Calu3 (cell line): ENCODE measurements around the gene SRL. TPM values are rescaled to one million over a fixed set of nuclear protein-coding genes. Genes with fewer than 3 reads are reported as not detected.

Experiments used
- BruUV-seq: library from RNA; stranded (reverse); fragments of 400-500 nt; replicated peaks from 2 replicates; lab custom pipeline; 2021; lab: Mats Ljungman, UMichigan
- CTCF ChIA-PET: fragments of 300-600 bp; sonication (Branson Sonifier 250); formaldehyde crosslinking; loops from one replicate; lab custom pipeline; 2022; ENCODE audit warnings: antibody characterized with exemption; lab: Charles Lee
- DNase-seq: peaks from one replicate; pipeline ENCODE4 v3.0.0; 2022
- H3K27ac Mint-ChIP-seq: one replicate; pipeline ENCODE4 v1.8.0; 2022; ENCODE audit warnings: mixed read lengths; ENCODE audit not compliant: unreplicated experiment
- H3K27me3 Mint-ChIP-seq: one replicate; pipeline ENCODE4 v1.8.0; 2022; ENCODE audit warnings: mixed read lengths; ENCODE audit not compliant: unreplicated experiment
- H3K36me3 Mint-ChIP-seq: one replicate; pipeline ENCODE4 v1.8.0; 2022; ENCODE audit warnings: mild to moderate bottlenecking, moderate library complexity, mixed read lengths; ENCODE audit not compliant: insufficient read depth, unreplicated experiment
- H3K4me1 Mint-ChIP-seq: one replicate; pipeline ENCODE4 v1.8.0; 2022; ENCODE audit warnings: mild to moderate bottlenecking, low read depth, mixed read lengths; ENCODE audit not compliant: unreplicated experiment
- H3K4me3 Mint-ChIP-seq: one replicate; pipeline ENCODE4 v1.8.0; 2022; ENCODE audit warnings: mild to moderate bottlenecking, low read depth, moderate library complexity, mixed read lengths; ENCODE audit not compliant: unreplicated experiment
- H3K9me3 Mint-ChIP-seq: one replicate; pipeline ENCODE4 v1.8.0; 2022; ENCODE audit warnings: low read depth, mixed read lengths; ENCODE audit not compliant: unreplicated experiment
- intact Hi-C: fragments of 100-400 bp; cut with micrococcal nuclease; formaldehyde crosslinking; loops from one replicate; pipeline ENCODE4 v1.10.0; 2022; ENCODE audit not compliant: unreplicated experiment
- total RNA-seq: library from RNA; stranded (reverse); gene quantifications from 2 replicates; pipeline ENCODE4 v1.2.3, GENCODE V29; 2022
- TF ChIP-seq, protein P1 (sequence below): fragments of 200-600 bp; IDR thresholded peaks from one replicate; pipeline ENCODE4 v1.8.0; 2022; ENCODE audit warnings: antibody characterized with exemption; ENCODE audit not compliant: unreplicated experiment

SRL gene
- total RNA-seq, 1 experiment from 2014 or later: not detected

DNA sequence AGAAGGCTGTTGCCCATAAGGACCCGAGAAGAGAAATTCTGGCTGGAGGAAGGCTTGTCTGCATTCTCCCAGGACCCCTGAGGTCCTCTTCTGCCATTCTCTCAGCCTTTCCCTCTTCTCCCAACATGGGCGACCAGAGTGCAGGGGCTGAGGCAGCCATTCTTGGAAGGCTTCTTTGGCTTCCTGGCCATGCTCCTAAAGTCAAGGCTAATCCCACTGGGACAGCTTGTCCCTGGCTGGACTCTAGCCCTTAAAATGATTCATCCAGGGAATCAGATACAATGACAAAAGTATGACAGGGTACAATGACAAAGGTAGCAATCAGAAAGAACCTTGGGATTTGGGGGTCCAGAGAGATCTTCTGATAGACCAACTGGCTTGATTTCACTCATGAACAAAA, 26.8 kb downstream of the SRL start:
- H3K4me1 Mint-ChIP-seq: peaks cover 20% of the 10 kb centered on the region
- H3K27ac Mint-ChIP-seq: peak overlapping the region; percentile 95
- CTCF ChIA-PET: interaction anchor here (2.5 kb wide), 1 partner anchor 15 kb away, joined by 22 read pairs; no protein-coding TSS in a partner anchor
- no TSS peak for BruUV-seq
- no peak overlapping the region for H3K4me3 Mint-ChIP-seq
- no peaks in the 10 kb centered on the region for H3K9me3 Mint-ChIP-seq
- H3K36me3 Mint-ChIP-seq: peaks cover 17% of the 10 kb centered on the region
- no peaks in the 10 kb centered on the region for H3K27me3 Mint-ChIP-seq
- intact Hi-C loops: no loop called here
- TF ChIP-seq, protein P1, sequence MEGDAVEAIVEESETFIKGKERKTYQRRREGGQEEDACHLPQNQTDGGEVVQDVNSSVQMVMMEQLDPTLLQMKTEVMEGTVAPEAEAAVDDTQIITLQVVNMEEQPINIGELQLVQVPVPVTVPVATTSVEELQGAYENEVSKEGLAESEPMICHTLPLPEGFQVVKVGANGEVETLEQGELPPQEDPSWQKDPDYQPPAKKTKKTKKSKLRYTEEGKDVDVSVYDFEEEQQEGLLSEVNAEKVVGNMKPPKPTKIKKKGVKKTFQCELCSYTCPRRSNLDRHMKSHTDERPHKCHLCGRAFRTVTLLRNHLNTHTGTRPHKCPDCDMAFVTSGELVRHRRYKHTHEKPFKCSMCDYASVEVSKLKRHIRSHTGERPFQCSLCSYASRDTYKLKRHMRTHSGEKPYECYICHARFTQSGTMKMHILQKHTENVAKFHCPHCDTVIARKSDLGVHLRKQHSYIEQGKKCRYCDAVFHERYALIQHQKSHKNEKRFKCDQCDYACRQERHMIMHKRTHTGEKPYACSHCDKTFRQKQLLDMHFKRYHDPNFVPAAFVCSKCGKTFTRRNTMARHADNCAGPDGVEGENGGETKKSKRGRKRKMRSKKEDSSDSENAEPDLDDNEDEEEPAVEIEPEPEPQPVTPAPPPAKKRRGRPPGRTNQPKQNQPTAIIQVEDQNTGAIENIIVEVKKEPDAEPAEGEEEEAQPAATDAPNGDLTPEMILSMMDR: no peak
- DNase-seq: no peak

DNA sequence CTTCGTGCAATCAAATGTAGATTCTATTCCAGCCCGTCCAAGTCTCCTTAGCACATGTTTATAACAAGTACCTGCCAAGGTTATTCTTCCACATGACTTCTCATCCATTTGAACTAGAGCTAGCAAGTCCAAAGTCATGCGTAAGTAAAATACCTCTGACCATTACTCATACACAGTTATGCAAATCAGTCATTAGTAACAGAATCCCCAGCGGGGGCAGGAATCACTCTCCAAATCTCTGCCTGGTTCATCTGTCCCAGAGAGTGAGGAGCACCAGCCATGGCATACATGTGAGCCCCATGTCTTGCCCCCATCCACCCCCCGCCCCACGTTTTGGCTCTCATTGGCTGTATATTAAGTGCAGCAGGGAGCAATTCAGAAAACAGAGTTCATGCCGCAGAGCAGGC, 27.7 kb downstream of the SRL start:
- Mint-ChIP-seq H3K36me3 (peaks cover 17% of the 10 kb centered on the region), H3K4me3 (no peak overlapping the region), H3K9me3 (no peaks in the 10 kb centered on the region), H3K4me1 (peaks cover 20% of the 10 kb centered on the region), H3K27me3 (no peaks in the 10 kb centered on the region), H3K27ac (peak overlapping the region; percentile 95)
- TF ChIP-seq, protein P1: no peak
- intact Hi-C loops: no loop called here
- CTCF ChIA-PET: interaction anchor here (0.6 to 2.5 kb wide), 5 partner anchors 14 to 184 kb away, joined by 3 to 31 read pairs (median 4); no protein-coding TSS in a partner anchor
- DNase-seq: peak; percentile 70
- no TSS peak for BruUV-seq

DNA sequence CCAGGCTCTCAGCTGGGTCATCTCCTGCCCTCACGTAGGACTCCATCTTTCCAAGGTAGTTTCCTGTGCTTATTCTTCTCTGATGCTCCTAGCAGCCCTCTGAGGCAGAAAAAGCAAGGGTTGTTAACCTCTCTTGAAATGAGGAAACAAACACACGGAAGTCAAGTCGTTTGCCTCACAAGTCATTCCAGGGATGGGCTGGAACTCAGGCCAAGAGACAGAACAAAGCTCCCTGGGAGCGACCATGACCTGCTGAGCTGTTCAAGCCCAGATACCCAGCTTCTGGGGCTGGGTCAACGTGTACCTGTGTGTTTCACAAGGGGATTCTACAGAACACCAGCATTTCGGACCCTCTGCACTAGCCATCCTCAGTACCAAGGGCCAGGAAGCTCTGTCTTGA, 28.1 kb downstream of the SRL start:
- intact Hi-C loops: no loop called here
- TF ChIP-seq, protein P1: no peak
- no peaks in the 10 kb centered on the region for H3K9me3 Mint-ChIP-seq
- CTCF ChIA-PET: interaction anchor here (0.7 to 2.5 kb wide), 5 partner anchors 14 to 1683 kb away, joined by 3 to 31 read pairs (median 3); partner anchors contain the start of gene CEMP1
- peak overlapping the region; percentile 18 for H3K4me3 Mint-ChIP-seq
- H3K4me1 Mint-ChIP-seq: peaks cover 20% of the 10 kb centered on the region
- DNase-seq: peak; percentile 61
- peaks cover 17% of the 10 kb centered on the region for H3K36me3 Mint-ChIP-seq
- H3K27me3 Mint-ChIP-seq: no peaks in the 10 kb centered on the region
- BruUV-seq: TSS peak; percentile 86
- H3K27ac Mint-ChIP-seq: peak overlapping the region; percentile 95

DNA sequence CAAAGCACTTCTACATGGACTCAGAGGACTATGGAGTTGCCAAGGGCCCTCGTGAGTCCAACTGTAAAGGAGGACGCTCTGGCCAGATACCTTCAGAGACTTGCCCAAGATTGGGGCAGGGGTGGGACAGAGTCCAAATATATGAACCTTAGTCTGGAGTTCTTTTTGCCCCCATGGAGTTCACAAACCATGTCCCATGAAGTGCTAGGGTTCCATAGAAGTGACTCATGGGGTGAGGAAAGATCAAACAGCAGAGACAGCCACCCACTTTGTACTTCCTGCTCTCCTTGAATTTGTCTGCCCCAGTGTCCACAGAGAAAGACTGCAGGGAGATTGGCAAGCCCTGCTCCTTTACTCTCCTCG, 29.0 kb downstream of the SRL start:
- peaks cover 3% of the 10 kb centered on the region for H3K27me3 Mint-ChIP-seq
- DNase-seq: peak; percentile 33
- H3K27ac Mint-ChIP-seq: peak overlapping the region; percentile 95
- peaks cover 17% of the 10 kb centered on the region for H3K36me3 Mint-ChIP-seq
- H3K4me3 Mint-ChIP-seq: no peak overlapping the region
- TF ChIP-seq, protein P1: no peak
- H3K9me3 Mint-ChIP-seq: no peaks in the 10 kb centered on the region
- BruUV-seq: no TSS peak
- intact Hi-C loops: no loop called here
- CTCF ChIA-PET: interaction anchor here (1.8 to 2.5 kb wide), 2 partner anchors 13 to 41 kb away, joined by 22 to 31 read pairs; no protein-coding TSS in a partner anchor
- peaks cover 20% of the 10 kb centered on the region for H3K4me1 Mint-ChIP-seq
